ENCODE measurements around the gene CMKLR1. TPM values are rescaled to one million over a fixed set of nuclear protein-coding genes. Genes with fewer than 3 reads are reported as not detected.

CMKLR1 gene
- total RNA-seq, 4 donors from 2014 or later: 9.7 to 25.4 (median 13.0) TPM

DNA sequence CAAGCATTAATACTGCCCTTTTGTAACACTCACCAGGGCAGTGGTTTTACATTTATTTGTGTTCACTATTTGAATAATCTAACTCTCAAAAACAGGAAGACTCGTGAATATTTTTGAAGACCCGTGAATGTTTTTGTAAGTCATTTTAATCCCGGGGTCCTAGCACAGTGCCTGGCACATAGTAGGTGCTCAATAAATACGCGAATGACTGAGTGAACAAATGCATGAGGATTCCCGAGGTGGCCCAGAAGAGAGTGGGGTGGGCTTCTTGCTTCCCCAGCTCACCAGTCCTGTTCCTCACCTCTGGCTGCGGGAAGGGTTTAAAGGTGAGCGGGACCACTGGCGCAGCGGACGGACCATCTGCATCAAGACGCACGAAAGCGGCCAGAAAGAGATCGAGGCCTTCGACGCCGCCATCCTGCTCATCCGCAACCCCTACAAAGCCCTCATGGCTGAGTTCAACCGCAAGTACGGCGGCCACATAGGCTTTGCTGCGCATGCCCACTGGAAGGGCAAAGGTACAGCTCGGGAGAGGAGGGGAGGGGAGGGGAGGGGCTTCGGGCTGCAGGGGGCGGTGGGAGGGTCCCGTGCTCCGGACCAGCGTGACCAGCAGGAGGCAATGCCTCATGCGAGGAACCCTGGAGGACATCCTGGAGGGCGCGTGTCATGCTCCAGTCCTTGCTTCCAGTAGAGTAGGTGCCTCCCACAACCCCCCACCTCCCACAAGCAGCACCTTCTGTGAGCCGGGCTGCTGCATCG is 98.9 kb downstream of the CMKLR1 start:
- Histone ChIP-seq H3K4me1 (no peaks in the 10 kb centered on the region), H3K4me3 (no peak overlapping the region), H3K9me3 (peaks cover 0 to 4% (median 0%) of the 10 kb centered on the region in 3 donors), H3K36me3 (peaks cover 0 to 92% of the 10 kb centered on the region in 2 donors), H3K27me3 (no peaks in the 10 kb centered on the region), H3K27ac (no peak overlapping the region)
- 70 to 74% methylated on average over 13 to 16 of the region's 34 CpGs for WGBS, 2 donors (ENCODE audit: low coverage in 1 of 2)
- no peak for ATAC-seq
- TF ChIP-seq POLR2AphosphoS5 (IDR thresholded peaks at IDR 0.05): no peak
- no peak for TF ChIP-seq EP300 (IDR thresholded peaks at IDR 0.05)
- TF ChIP-seq POLR2A (IDR thresholded peaks at IDR 0.05): no peak
- TF ChIP-seq, protein P1, sequence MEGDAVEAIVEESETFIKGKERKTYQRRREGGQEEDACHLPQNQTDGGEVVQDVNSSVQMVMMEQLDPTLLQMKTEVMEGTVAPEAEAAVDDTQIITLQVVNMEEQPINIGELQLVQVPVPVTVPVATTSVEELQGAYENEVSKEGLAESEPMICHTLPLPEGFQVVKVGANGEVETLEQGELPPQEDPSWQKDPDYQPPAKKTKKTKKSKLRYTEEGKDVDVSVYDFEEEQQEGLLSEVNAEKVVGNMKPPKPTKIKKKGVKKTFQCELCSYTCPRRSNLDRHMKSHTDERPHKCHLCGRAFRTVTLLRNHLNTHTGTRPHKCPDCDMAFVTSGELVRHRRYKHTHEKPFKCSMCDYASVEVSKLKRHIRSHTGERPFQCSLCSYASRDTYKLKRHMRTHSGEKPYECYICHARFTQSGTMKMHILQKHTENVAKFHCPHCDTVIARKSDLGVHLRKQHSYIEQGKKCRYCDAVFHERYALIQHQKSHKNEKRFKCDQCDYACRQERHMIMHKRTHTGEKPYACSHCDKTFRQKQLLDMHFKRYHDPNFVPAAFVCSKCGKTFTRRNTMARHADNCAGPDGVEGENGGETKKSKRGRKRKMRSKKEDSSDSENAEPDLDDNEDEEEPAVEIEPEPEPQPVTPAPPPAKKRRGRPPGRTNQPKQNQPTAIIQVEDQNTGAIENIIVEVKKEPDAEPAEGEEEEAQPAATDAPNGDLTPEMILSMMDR (IDR thresholded peaks at IDR 0.05): no peak

DNA sequence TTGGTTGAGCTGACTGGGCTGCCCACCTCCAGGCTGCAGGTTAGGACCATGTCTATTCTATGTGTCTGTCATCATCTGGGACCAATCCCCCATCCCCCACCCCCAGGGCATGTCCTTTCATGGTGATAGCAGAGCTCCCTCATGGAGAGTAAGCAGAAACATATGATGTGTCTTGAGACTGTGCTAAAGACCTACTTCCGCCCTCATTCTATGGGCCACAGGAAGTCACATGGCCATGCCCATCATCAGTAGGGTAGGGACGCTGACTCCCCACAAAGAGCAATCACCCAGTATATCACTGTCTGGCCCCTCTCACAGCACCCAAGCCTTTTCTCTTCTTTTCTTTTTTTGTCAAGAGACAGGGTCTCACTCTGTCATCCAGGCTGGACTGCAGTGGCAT is 99.7 kb downstream of the CMKLR1 start:
- TF ChIP-seq, protein P1 (IDR thresholded peaks at IDR 0.05): no peak
- TF ChIP-seq POLR2AphosphoS5 (IDR thresholded peaks at IDR 0.05) (no peak), EP300 (IDR thresholded peaks at IDR 0.05) (no peak), POLR2A (IDR thresholded peaks at IDR 0.05) (no peak)
- Histone ChIP-seq H3K36me3 (peaks cover 0 to 84% of the 10 kb centered on the region in 2 donors), H3K27ac (no peak overlapping the region), H3K4me3 (no peak overlapping the region), H3K9me3 (peaks cover 0 to 4% (median 0%) of the 10 kb centered on the region in 3 donors), H3K27me3 (no peaks in the 10 kb centered on the region), H3K4me1 (no peaks in the 10 kb centered on the region)
- ATAC-seq: no peak
- WGBS, 2 donors (ENCODE audit: low coverage in 1 of 2): 89% methylated on average over 2 of the region's 2 CpGs; no CpG with 5 or more reads in 1 of the 2 donors

DNA sequence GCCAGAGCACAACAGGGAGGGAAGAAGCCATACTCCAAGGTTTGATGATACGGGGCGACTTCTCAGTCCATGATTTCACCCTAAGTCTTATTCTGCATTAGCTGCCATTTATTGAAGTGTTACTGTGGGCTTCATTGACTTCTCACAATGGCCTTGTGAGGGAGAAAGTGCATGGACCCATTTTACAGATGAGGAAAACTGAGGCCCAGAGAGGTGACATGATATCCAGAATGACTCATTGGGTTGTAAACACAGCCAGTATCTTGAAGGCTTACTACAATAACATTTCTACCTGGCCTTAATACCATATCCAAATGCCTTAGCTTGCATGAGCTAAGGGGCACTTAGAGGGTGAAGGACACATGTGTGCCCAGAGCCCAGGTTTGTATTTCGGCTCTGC is 100.6 kb downstream of the CMKLR1 start:
- Histone ChIP-seq H3K4me1 (no peaks in the 10 kb centered on the region), H3K9me3 (peaks cover 0 to 4% (median 0%) of the 10 kb centered on the region in 3 donors), H3K27ac (no peak overlapping the region), H3K4me3 (no peak overlapping the region), H3K36me3 (peaks cover 0 to 79% of the 10 kb centered on the region in 2 donors), H3K27me3 (no peaks in the 10 kb centered on the region)
- TF ChIP-seq, protein P1 (IDR thresholded peaks at IDR 0.05): no peak
- TF ChIP-seq POLR2A (IDR thresholded peaks at IDR 0.05) (no peak), EP300 (IDR thresholded peaks at IDR 0.05) (no peak), POLR2AphosphoS5 (IDR thresholded peaks at IDR 0.05) (no peak)
- no peak for ATAC-seq
- WGBS, 2 donors (ENCODE audit: low coverage in 1 of 2): 86 to 100% methylated on average over 2 to 3 of the region's 3 CpGs

Other genes starting within 250 kb of the CMKLR1 start
- gene WSCD2, start 210.0 kb downstream of the CMKLR1 start, total RNA-seq: 10 to 100 TPM in 3 of 4 donors, 1 to 10 TPM in 1; 5.0 to 86.1 (median 31.6) TPM
- gene FICD, start 176.0 kb upstream of the CMKLR1 start, total RNA-seq: 1 to 10 TPM; 3.3 to 8.8 (median 5.5) TPM
- 10 to 100 TPM; 28.7 to 71.8 (median 53.2) TPM for gene SART3, start 221.9 kb upstream of the CMKLR1 start, total RNA-seq
- 100 to 1,000 TPM; 220 to 299 (median 247) TPM for gene ISCU, start 223.3 kb upstream of the CMKLR1 start, total RNA-seq

All from gastroesophageal sphincter (tissue), 4 donors.